Measurements from ENCODE around the gene PPP1R16B.

- TF ChIP-seq CTCF (IDR thresholded peaks at IDR 0.05; ENCODE audit: low read length) = no peak
- no peak for TF ChIP-seq EZH2 (IDR thresholded peaks at IDR 0.05; ENCODE audit: borderline replicate concordance, low read length)
These were observed 129.0 kb downstream of the PPP1R16B start for GRCh38 chr20:38934530-38934929.

Data from OCI-LY1 (cell line).